CD4-positive, alpha-beta T cell treated with Interleukin-6 for 4 hours (primary cell): Measurements from ENCODE around the gene SLC38A10.

Experiments
- DNase-seq: peaks from one replicate; pipeline ENCODE4 v3.0.0-alpha.2; 2020; ENCODE audit warnings: mixed read lengths

The SLC38A10 gene

GRCh38 chr17:81295676-81296381 lies 722 bp upstream of the SLC38A10 start:
- peak; percentile 67 for DNase-seq

GRCh38 chr17:81294512-81295030 lies 536 bp downstream of the SLC38A10 start:
- DNase-seq: peak; percentile 24

GRCh38 chr17:81292450-81292849 lies 2.7 kb downstream of the SLC38A10 start:
- no peak for DNase-seq

GRCh38 chr17:81291662-81292061 lies 3.4 kb downstream of the SLC38A10 start:
- DNase-seq: peak; percentile 79

GRCh38 chr17:81290230-81290629 lies 4.9 kb downstream of the SLC38A10 start:
- DNase-seq: no peak

GRCh38 chr17:81289627-81290026 lies 5.5 kb downstream of the SLC38A10 start:
- no peak for DNase-seq

GRCh38 chr17:81288715-81289114 lies 6.4 kb downstream of the SLC38A10 start:
- DNase-seq: no peak

GRCh38 chr17:81287741-81288430 lies 7.2 kb downstream of the SLC38A10 start:
- peak; percentile 11 for DNase-seq

GRCh38 chr17:81287152-81287551 lies 8.0 kb downstream of the SLC38A10 start:
- DNase-seq: no peak

GRCh38 chr17:81286491-81287145 lies 8.5 kb downstream of the SLC38A10 start:
- no peak for DNase-seq

- no peak for DNase-seq
Observed at GRCh38 chr17:81285894-81286293, 9.2 kb downstream of the SLC38A10 start.

- peak; percentile 71 for DNase-seq
Observed at GRCh38 chr17:81285179-81285878, 9.8 kb downstream of the SLC38A10 start.

- no peak for DNase-seq
Observed at GRCh38 chr17:81282876-81283275, 12.2 kb downstream of the SLC38A10 start.

GRCh38 chr17:81282141-81282540 lies 13.0 kb downstream of the SLC38A10 start:
- DNase-seq: no peak

GRCh38 chr17:81280571-81280970 lies 14.5 kb downstream of the SLC38A10 start:
- DNase-seq: no peak

GRCh38 chr17:81279278-81280275 lies 15.5 kb downstream of the SLC38A10 start:
- DNase-seq: no peak

GRCh38 chr17:81278831-81279230 lies 16.3 kb downstream of the SLC38A10 start:
- no peak for DNase-seq

- DNase-seq: no peak
Observed at GRCh38 chr17:81277946-81278693, 17.0 kb downstream of the SLC38A10 start.

GRCh38 chr17:81277421-81277820 lies 17.7 kb downstream of the SLC38A10 start:
- no peak for DNase-seq

GRCh38 chr17:81276781-81277180 lies 18.3 kb downstream of the SLC38A10 start:
- DNase-seq: no peak

- no peak for DNase-seq
Observed at GRCh38 chr17:81274471-81274855, 20.6 kb downstream of the SLC38A10 start.
